ENCODE results near the gene SLC6A7. TPM values are rescaled to one million over a fixed set of nuclear protein-coding genes. Genes with fewer than 3 reads are reported as not detected.

Gene SLC6A7
- total and polyA plus RNA-seq, 8 donors, result 29.3 TPM; not detected in 7

- H3K27ac ChIP-seq, result peak overlapping the region in 4 of 5 donors; percentile 7 to 57 (median 20)
- intact Hi-C loops (cut with DNase I; ENCODE audit: low total_unique reads), result loop anchor here (5.0 kb wide), 1 partner anchor 59 kb away; no protein-coding TSS in a partner anchor
- H3K9me3 ChIP-seq, result no peaks in the 10 kb centered on the region
- no peak for TF ChIP-seq CTCF (IDR thresholded peaks at IDR 0.05)
- TF ChIP-seq EP300 (IDR thresholded peaks at IDR 0.05), result no peak
- no peak for TF ChIP-seq POLR2A (IDR thresholded peaks at IDR 0.05)
- no peak for TF ChIP-seq POLR2AphosphoS5 (IDR thresholded peaks at IDR 0.05)
- no peaks in the 10 kb centered on the region for H3K36me3 ChIP-seq
- 49 to 57% (median 56%) methylated on average over 13 of the region's 13 CpGs for WGBS, 5 donors
- DNase-seq, result peak; percentile 41 to 77
- peaks cover 0 to 29% (median 21%) of the 10 kb centered on the region in 3 donors for H3K27me3 ChIP-seq
- peaks cover 0 to 29% (median 19%) of the 10 kb centered on the region in 4 donors for H3K4me1 ChIP-seq
- no peak overlapping the region for H3K4me3 ChIP-seq
These were observed 26.3 kb upstream of the SLC6A7 start for GRCh38 chr5:150163547-150164059.

GRCh38 chr5:150164211-150164980 is 25.5 kb upstream of the SLC6A7 start:
- no peak for TF ChIP-seq POLR2AphosphoS5 (IDR thresholded peaks at IDR 0.05)
- TF ChIP-seq EP300 (IDR thresholded peaks at IDR 0.05), result no peak
- no peak for TF ChIP-seq POLR2A (IDR thresholded peaks at IDR 0.05)
- TF ChIP-seq CTCF (IDR thresholded peaks at IDR 0.05), result no peak
- Histone ChIP-seq H3K36me3 (no peaks in the 10 kb centered on the region), H3K9me3 (no peaks in the 10 kb centered on the region), H3K4me1 (peaks cover 0 to 29% (median 16%) of the 10 kb centered on the region in 4 donors), H3K4me3 (no peak overlapping the region), H3K27me3 (peaks cover 0 to 36% (median 21%) of the 10 kb centered on the region in 3 donors), H3K27ac (peak overlapping the region in 3 of 5 donors; percentile 7 to 57 (median 29))
- 61 to 69% (median 65%) methylated on average over 6 of the region's 6 CpGs for WGBS, 5 donors
- intact Hi-C loops (cut with DNase I; ENCODE audit: low total_unique reads), result loop anchor here (5.0 kb wide), 1 partner anchor 58 kb away; no protein-coding TSS in a partner anchor
- peak in 1 of 2 donors; percentile 58 for DNase-seq

- H3K27ac ChIP-seq, result no peak overlapping the region
- no peak overlapping the region for H3K4me3 ChIP-seq
- peaks cover 0 to 28% (median 16%) of the 10 kb centered on the region in 4 donors for H3K4me1 ChIP-seq
- TF ChIP-seq EP300 (IDR thresholded peaks at IDR 0.05), result no peak
- TF ChIP-seq POLR2AphosphoS5 (IDR thresholded peaks at IDR 0.05), result no peak
- no peak for TF ChIP-seq POLR2A (IDR thresholded peaks at IDR 0.05)
- H3K9me3 ChIP-seq, result no peaks in the 10 kb centered on the region
- intact Hi-C loops (cut with DNase I; ENCODE audit: low total_unique reads), result no loop called here
- peaks cover 0 to 54% (median 21%) of the 10 kb centered on the region in 3 donors for H3K27me3 ChIP-seq
- no peak for DNase-seq
- WGBS, 5 donors, result 66 to 74% (median 71%) methylated on average over 20 to 27 of the region's 27 CpGs
- H3K36me3 ChIP-seq, result no peaks in the 10 kb centered on the region
These were observed 23.7 kb upstream of the SLC6A7 start for GRCh38 chr5:150166037-150166649.

GRCh38 chr5:150166650-150167511 is 23.0 kb upstream of the SLC6A7 start, which contains the start of gene CDX1:
CDX1 (plus strand) TSS chr5:150166778; CDS start chr5:150166877, 99 bp downstream.
- TF ChIP-seq POLR2AphosphoS5 (IDR thresholded peaks at IDR 0.05) (no peak), CTCF (IDR thresholded peaks at IDR 0.05) (no peak), POLR2A (IDR thresholded peaks at IDR 0.05) (no peak), EP300 (IDR thresholded peaks at IDR 0.05) (no peak)
- Histone ChIP-seq H3K4me3 (no peak within 1 kb of the TSS), H3K36me3 (no peaks in the 10 kb centered on the region), H3K27ac (no peak within 1 kb of the TSS), H3K4me1 (peaks cover 0 to 22% (median 16%) of the 10 kb centered on the region in 4 donors), H3K27me3 (peaks cover 0 to 54% (median 21%) of the 10 kb centered on the region in 3 donors), H3K9me3 (no peaks in the 10 kb centered on the region)
- intact Hi-C loops (cut with DNase I; ENCODE audit: low total_unique reads), result no loop called here
- DNase-seq, result no peak
- WGBS, 5 donors, result 15 to 47% (median 25%) methylated on average over 38 to 93 of the region's 93 CpGs

Data from stomach (tissue), 9 donors.